GM21528 (cell line): ENCODE data around the gene ZNF205.
"Not testable (repeated sequence)": the region's sequence is repeated elsewhere in the genome, so short reads cannot be mapped to it uniquely, and the experiment has no call there.

Experiments used
- ATAC-seq: cut with Tn5 transposase; IDR thresholded peaks from one replicate; pipeline ENCODE4 v1.9.1; 2021; ENCODE audit warnings: mild to moderate bottlenecking, moderate library complexity; ENCODE audit not compliant: unreplicated experiment, low FRiP score

Gene ZNF205

GRCh38 chr16:3165111-3165822 is 52.9 kb downstream of the ZNF205 start:
- ATAC-seq = no peak

- ATAC-seq = no peak
Measured at GRCh38 chr16:3166505-3166886, 54.1 kb downstream of the ZNF205 start.

- ATAC-seq = not testable (repeated sequence)
Measured at GRCh38 chr16:3168729-3169128, 56.3 kb downstream of the ZNF205 start.
